ENCODE measurements around the gene MEGF10. TPM values are rescaled to one million over a fixed set of nuclear protein-coding genes. Genes with fewer than 3 reads are reported as not detected.

MEGF10 gene
- total and polyA plus RNA-seq, 8 donors, result 0.17 to 1.7 (median 0.76) TPM

DNA sequence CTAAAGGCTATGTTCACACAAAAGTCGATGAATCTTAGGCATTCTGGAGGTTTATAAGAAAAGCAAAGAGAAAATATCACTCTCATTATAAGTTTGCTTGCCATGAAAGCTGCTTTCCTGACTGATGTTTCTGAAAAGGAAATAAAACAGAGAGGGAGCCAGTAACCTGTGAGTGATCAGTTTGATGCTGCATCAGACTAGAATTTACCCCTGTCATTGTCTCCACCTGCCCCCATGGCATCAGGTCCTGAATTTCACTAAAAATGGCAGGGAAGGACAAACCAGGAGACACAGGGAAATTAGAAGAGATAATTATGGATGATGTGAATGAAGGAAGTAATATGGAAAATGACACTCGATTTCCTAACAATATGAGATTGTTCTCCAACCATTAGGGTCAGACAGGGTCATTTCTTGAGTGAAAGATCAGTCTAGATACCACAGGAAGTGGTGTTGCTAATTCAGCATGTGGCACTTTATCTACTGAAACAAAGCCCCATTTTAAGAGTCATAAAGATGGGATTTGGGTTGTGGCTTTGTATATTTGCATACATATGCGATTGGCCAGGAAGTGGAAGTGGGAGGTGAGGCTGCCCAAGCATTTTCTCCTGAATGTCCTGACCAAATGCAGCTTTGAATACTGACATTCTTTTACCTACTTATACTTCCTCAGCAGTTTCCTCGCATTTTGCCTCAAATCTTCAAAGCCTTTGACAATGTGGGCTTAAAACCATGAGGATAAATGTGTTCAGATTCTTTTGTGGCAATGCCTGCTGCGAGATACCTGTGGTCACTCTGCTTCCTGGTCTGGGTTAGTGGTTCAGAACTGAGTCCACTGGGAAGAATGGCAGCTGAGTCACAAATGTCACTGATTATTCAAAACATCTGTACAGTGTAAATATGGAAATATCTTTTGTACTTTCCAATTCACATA, 29.7 kb downstream of the MEGF10 start:
- Histone ChIP-seq H3K36me3 (no peaks in the 10 kb centered on the region), H3K9me3 (no peaks in the 10 kb centered on the region), H3K4me1 (no peaks in the 10 kb centered on the region), H3K27me3 (no peaks in the 10 kb centered on the region), H3K27ac (no peak overlapping the region), H3K4me3 (no peak overlapping the region)
- no peak for DNase-seq
- TF ChIP-seq, protein P1, sequence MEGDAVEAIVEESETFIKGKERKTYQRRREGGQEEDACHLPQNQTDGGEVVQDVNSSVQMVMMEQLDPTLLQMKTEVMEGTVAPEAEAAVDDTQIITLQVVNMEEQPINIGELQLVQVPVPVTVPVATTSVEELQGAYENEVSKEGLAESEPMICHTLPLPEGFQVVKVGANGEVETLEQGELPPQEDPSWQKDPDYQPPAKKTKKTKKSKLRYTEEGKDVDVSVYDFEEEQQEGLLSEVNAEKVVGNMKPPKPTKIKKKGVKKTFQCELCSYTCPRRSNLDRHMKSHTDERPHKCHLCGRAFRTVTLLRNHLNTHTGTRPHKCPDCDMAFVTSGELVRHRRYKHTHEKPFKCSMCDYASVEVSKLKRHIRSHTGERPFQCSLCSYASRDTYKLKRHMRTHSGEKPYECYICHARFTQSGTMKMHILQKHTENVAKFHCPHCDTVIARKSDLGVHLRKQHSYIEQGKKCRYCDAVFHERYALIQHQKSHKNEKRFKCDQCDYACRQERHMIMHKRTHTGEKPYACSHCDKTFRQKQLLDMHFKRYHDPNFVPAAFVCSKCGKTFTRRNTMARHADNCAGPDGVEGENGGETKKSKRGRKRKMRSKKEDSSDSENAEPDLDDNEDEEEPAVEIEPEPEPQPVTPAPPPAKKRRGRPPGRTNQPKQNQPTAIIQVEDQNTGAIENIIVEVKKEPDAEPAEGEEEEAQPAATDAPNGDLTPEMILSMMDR (IDR thresholded peaks at IDR 0.05), result no peak
- ATAC-seq, result no peak
- intact Hi-C loops (cut with DNase I), result no loop called here

GRCh38 chr5:127321465-127321864, 30.9 kb downstream of the MEGF10 start:
- Histone ChIP-seq H3K27me3 (no peaks in the 10 kb centered on the region), H3K27ac (no peak overlapping the region), H3K4me1 (no peaks in the 10 kb centered on the region), H3K4me3 (no peak overlapping the region), H3K36me3 (no peaks in the 10 kb centered on the region), H3K9me3 (no peaks in the 10 kb centered on the region)
- no peak for ATAC-seq
- intact Hi-C loops (cut with DNase I), result no loop called here
- TF ChIP-seq, protein P1 (IDR thresholded peaks at IDR 0.05), result no peak
- no peak for DNase-seq

DNA sequence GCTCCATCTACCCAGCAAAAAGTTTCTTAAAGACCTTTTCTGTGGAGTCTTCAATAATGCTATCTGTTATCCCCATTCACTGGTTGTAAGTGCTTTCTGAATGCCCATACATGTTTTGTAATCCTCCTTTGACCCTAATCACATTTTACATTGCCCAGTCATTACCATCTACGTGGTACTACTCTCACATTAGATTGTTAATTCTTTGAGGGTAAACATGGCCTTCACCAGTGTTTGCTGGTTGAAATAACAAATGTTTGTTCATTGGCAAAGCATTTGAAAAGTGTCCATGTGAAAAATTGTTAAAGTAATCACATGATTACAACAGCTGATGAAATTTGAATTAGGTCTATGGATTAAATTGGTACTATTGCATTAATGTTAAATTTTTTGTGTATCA, 31.8 kb downstream of the MEGF10 start:
- H3K27me3 ChIP-seq, result no peaks in the 10 kb centered on the region
- DNase-seq, result no peak
- H3K36me3 ChIP-seq, result no peaks in the 10 kb centered on the region
- H3K27ac ChIP-seq, result no peak overlapping the region
- no peak overlapping the region for H3K4me3 ChIP-seq
- ATAC-seq, result no peak
- TF ChIP-seq, protein P1 (IDR thresholded peaks at IDR 0.05), result no peak
- H3K4me1 ChIP-seq, result no peaks in the 10 kb centered on the region
- intact Hi-C loops (cut with DNase I), result no loop called here
- no peaks in the 10 kb centered on the region for H3K9me3 ChIP-seq

- H3K36me3 ChIP-seq, result no peaks in the 10 kb centered on the region
- no peaks in the 10 kb centered on the region for H3K9me3 ChIP-seq
- no peak overlapping the region for H3K27ac ChIP-seq
- DNase-seq (no peak), ATAC-seq (no peak)
- TF ChIP-seq, protein P1 (IDR thresholded peaks at IDR 0.05), result no peak
- intact Hi-C loops (cut with DNase I), result no loop called here
- no peak overlapping the region for H3K4me3 ChIP-seq
- H3K27me3 ChIP-seq, result no peaks in the 10 kb centered on the region
- H3K4me1 ChIP-seq, result no peaks in the 10 kb centered on the region
Measured at GRCh38 chr5:127324756-127325155, 34.2 kb downstream of the MEGF10 start.

DNA sequence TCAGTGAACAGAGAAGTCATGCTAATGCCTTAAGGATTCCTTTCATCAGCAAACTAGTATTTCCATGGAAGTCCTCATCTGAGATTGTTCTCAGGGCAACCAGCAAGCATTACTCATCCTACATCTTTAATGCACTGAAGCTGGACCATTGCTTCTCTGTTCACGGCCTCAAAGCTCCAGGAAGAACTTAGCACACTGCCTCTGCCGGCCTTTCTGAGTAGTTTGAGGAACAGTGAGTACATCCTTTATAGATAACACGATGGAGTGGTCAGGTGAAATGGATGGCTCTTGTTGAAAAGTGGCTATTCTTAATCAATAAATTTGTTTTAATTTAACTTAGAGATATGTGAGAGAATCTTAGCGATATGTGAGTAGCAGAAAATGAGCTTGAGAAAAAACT, 35.8 kb downstream of the MEGF10 start:
- Histone ChIP-seq H3K27ac (no peak overlapping the region), H3K4me3 (no peak overlapping the region), H3K4me1 (no peaks in the 10 kb centered on the region), H3K36me3 (no peaks in the 10 kb centered on the region), H3K27me3 (no peaks in the 10 kb centered on the region), H3K9me3 (no peaks in the 10 kb centered on the region)
- intact Hi-C loops (cut with DNase I), result no loop called here
- TF ChIP-seq, protein P1 (IDR thresholded peaks at IDR 0.05), result no peak
- ATAC-seq (no peak), DNase-seq (no peak)
